SKM-1 (cell line): ENCODE measurements around the gene TPRG1L.

ENCODE experiments used
- DNase-seq: peaks from one replicate; lab custom pipeline; 2025; ENCODE audit not compliant: unreplicated experiment; lab: John Stamatoyannopoulos, UW

Gene TPRG1L

GRCh38 chr1:3677484-3677883, 52.7 kb downstream of the TPRG1L start:
- peak; percentile 38 for DNase-seq

GRCh38 chr1:3678361-3679097, 53.7 kb downstream of the TPRG1L start:
- DNase-seq = peak; percentile 27

- peak; percentile 23 for DNase-seq
These were observed 54.3 kb downstream of the TPRG1L start for GRCh38 chr1:3679098-3679555.
